NCI-H82 (cell line): ENCODE results near the gene ZNF888.
"Not testable (repeated sequence)": the region's sequence is repeated elsewhere in the genome, so short reads cannot be mapped to it uniquely, and the experiment has no call there.

Experiments used
- DNase-seq: peaks from one replicate; lab custom pipeline; 2025; lab: John Stamatoyannopoulos, UW

Gene ZNF888

DNA sequence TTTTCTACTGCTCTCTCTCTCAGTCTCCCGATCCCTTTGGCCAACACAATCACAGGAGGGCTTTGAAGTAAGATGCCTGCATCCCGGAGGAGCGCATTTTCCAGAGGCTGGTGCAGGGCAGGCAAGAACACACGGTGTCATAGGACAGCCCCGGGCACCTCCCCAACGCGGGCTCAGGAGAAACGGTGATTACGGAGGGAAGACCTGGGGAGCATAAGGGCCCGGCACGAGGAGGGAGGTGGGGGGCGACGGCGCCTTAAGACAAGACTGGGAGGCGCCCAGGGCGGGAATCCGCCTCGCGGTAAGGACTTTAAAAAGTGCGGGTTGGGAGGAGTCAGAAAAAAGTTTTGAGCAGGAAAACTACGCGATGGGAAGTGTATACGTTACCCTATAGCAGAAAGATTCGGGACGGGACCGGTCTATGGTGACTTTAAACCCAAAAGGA lies 18.7 kb upstream of the ZNF888 start:
- DNase-seq, result peak; percentile 51

DNA sequence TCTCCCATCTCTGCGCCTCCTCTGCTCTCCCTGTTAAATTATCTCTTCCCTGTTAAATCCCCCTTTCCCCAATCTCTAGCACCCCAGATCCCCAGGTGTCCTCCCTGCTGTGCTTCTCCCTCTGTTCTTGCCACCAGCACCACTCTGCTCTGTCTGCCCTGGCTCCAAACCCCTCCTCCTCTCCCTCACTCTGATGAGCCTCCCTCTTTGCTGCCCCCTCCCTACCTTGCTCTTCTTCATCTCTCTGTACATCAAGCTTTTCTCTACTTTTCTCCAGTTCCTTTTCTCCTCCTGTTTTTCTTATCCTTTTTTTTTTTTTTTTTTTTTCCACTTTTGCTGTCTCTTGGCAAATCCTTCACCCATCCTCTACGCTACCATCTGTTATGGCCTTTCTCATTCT lies 18.3 kb upstream of the ZNF888 start:
- peak; percentile 32 for DNase-seq

DNA sequence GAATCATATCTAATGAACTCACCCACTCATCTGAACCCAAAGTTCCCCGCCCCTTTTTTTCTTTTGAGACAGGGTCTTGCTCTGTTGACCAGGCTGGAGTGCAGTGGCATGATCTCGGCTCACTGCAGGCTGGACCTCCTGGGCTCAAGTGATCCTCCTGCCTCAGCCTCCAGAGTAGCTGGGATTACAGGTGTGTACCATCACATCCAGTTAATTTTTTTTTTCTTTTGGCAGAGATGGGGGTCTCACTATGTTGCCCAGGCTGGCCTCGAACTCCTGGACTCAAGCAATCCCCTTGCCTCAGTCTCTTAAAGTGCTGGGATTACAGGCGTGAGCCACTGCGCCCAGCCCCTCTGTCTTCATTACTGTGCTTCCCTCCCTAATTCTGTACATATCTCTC lies 17.7 kb upstream of the ZNF888 start:
- DNase-seq, result not testable (repeated sequence)

DNA sequence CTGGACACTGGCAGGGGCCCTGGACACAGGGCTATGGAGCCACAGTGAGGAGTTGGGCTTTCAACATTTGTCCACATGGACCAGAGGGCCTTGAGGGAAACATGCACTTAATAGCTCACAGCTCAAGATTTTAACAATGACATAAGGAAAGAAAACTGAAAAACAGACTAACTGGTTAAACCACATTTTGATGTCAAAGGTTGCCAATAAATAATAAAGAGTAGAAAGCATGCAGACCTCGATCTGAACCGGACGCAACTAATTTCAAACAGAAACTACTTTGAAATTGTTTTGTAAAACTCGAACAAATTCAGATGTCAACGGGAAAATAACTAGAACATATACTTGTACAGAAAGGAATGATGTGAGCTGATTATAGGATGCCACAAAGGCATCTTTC lies 15.5 kb upstream of the ZNF888 start:
- DNase-seq, result no peak

DNA sequence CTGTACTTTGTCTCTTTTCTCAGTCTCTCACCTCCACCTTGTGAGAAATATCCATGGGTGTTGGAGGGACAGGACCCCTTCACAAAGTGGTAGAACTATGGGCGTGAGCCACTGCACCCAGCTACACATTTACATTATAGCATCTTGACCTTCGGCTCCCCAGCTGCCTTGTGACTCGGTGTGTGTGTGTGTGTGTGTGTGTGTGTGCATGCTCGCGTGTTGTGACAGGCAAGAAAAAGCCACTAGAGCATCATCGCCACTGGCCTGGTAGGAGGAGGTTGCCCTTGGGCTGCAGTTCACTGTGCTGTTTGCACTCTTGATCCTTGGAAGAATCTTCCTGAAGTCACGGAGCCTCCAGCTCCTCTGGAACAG lies 13.7 kb upstream of the ZNF888 start:
- no peak for DNase-seq

DNA sequence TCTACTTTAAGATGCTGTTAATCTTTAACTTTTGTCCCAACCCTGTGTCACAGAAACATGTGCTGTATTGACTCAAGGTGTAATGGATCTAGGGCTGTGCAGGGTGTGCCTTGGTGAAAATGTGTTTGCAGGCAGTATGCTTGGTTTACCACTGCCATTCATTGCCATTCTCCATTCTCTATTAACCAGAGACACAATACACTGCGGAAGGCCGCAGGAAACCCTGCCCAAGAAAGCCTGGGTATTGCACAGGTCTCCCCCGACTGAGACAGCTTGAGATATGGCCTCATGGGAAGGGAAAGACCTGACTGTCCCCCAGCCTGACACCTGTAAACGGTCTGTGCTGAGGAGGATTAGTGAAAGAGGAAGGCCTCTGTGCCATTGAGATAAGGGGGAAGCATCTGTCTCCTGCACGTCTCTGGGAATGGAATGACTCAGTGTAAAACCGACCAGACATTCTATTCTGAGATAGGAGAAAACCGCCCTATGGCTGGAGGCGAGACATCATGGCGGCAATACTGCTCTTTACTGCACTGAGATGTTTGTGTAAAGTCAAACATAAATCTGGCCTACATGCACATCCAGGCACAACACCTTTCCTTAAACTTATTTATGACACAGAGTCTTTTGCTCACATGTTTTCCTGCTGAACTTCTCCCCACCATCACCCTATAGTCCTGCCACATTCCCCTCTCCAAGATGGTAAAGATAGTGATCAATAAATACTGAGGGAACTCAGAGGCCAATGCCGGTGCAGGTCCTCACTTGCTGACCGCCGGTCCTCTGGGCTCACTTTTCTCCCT lies 13.1 kb upstream of the ZNF888 start:
- DNase-seq, result peak; percentile 31

DNA sequence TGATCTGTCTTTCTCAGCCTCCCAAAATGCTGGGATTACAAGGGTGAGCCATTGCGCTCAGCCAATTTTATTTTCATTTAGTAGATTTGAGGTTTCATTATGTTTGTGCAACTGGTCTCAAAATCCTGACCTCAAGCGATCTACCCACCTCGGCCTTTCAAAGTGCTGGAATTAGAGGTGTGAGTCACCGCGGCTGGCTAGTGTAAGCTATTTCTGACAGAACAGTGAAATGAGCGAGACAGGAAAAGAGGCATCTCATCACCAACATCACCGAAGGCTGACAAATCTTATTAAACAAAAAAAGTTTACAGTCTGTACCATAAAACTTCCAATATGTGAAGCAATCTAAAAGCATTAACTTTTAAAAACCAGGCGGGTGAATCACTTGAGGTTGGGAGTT lies 12.2 kb upstream of the ZNF888 start:
- no peak for DNase-seq

DNA sequence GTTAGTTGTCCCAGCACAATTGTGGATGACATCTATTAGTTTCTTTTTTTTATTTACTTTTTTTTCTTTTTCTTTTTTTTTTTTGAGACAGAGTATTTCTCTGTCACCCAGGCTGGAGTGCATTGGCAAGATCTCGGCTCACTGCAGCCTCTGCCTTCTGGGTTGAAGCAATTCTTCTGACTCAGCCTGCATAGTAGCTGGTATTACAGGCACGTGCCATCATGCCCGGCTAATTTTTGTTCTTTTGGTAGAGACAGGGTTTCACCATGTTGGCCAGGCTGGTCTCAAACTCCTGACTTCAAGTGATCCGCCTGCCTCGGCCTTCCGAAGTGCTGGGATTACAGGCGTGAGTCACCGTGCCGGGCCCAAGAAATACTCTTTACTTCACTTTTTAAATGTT lies 1.4 kb upstream of the ZNF888 start:
- DNase-seq, result not testable (repeated sequence)

DNA sequence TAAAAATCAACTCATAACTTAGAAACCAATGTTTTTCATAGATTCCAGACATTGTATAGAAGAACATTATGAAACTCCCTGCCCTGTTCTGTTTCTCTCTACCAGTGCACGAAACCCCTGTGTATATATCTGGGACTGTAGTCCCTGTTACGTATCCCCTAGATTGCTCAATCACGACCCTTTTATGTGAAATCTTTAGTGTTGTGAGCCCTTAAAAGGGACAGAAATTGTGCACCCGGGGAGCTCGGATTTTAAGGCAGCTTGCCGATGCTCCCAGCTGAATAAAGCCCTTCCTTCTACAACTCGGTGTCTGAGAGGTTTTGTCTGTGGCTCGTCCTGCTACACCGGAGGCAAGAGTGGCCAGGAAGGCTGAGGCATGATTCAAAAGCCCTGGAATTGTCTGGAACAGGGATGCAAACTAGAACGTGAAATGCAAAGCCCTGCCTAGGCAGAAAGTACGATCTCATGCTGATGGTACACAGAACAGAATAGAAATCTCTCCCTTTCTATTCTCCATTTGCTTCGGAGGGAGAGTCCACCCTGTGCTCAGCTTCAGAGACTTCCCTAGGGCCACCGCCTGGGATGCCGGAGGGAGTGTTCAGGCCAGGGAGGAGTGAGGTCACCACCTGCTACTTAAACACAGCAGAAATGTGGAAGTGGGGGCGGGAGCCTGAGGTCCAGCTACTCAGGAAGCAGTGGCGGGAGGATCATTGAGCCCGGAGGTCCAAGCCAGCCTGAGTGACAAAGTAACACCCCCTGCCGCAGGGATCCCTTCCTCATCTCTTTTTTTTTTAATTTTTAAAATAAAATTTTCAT lies 758 bp upstream of the ZNF888 start:
- no peak for DNase-seq

DNA sequence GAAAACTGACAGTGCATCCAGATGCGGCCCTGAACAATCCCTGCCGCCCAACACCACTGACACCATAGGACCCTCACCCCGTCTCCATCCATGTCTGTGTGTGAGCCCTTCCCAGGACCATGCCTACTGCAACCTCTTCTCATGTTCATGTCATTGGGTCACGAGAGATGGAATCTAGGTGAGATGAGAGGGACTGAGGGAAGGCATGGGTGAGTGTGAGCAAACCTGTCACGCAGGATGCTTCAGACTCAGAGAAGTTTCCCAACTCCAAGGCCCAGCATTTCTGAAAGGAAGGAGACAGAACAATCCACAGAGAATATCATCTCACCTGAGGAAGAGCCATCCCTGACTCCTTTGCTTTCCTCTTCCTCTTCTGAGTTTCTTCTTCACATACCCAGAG lies 5.7 kb downstream of the ZNF888 start:
- DNase-seq, result no peak

DNA sequence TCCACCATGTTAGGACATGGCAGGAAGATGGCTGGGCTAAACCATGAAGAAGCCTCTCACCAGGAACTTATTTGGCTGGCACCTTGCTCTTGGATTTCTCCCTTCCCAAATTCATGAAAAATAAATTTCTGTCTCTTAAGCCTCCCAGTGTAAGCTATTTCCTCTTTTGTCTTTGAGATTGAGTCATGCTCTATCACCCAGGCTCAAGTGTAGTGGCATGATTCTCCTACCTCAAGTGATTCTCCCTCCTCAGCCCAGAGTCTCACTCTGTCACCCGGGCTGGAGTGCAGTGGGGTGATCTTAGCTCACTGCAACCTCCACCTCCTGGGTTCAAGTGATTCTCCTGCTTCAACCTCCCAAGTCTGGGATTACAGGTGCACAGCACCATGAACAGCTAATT lies 12.6 kb downstream of the ZNF888 start:
- no peak for DNase-seq

DNA sequence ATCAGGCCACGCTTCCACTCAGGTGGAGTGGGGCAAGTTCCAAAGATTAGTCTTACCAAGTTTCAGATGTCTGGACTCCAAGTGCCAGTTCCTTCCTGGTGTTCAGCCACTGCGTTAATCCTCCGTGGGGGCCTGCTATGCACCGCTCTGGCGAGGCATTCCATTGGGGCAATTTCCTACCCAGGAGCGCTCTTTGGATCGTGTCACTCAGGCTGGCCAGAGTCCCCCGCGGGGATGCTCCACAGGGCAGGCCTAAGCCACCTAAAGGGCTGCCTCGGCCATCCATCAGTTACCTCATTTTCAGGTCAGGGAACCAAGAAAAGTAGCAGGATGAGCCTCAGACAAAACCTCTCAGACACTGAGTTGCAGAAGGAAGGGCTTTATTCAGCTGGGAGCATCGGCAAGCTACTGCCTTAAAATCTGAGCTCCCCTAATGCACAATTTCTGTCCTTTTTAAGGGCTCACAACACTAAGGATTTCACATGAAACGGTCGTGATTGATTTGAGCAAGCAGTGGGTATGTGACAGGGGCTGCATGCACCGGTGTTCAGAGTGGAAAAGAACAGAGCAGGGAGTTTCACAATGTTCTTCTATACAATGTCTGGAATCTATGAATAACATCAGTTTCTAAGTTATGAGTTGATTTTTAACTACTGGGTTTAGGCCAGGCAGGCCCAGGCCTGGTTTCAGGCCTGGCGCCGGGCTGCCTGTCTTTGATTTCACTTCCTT lies 19.0 kb downstream of the ZNF888 start:
- not testable (repeated sequence) for DNase-seq

DNA sequence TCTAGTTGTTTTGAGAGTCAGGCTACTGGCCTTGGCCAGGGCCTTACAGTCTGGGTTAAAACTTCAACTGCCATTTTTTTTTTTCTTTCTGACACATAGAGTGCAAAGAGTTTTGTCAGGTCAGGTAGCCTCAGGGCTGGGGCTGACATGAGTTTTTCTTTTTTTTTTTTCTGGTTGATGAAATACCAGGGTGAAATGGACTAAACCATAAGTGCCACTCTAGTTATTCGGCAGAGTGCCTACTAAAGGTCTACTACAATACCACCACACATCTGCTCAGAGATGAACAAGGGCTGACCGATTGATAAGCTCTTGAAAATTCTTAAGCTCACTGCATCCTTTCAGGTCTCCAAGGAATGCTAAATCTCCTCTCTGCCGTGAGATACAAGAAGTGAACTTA lies 21.4 kb downstream of the ZNF888 start:
- no peak for DNase-seq

DNA sequence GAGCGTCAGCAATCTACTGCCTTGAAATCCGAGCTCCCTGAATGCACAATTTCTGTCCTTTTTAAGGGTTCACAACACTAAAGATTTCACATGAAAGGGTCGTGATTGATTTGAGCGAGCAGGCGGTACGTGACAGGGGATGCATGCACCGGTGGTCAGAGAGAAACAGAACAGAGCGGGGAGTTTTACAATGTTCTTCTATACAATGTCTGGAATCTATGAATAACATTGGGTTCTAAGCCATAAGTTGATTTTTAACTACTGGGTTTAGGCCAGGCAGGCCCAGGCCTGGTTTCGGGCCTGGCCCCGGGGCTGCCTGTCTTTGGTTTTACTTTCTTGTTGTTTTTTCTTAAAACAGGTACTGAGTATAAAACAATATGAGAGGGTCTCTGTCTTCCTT lies 24.6 kb downstream of the ZNF888 start:
- DNase-seq, result not testable (repeated sequence)

DNA sequence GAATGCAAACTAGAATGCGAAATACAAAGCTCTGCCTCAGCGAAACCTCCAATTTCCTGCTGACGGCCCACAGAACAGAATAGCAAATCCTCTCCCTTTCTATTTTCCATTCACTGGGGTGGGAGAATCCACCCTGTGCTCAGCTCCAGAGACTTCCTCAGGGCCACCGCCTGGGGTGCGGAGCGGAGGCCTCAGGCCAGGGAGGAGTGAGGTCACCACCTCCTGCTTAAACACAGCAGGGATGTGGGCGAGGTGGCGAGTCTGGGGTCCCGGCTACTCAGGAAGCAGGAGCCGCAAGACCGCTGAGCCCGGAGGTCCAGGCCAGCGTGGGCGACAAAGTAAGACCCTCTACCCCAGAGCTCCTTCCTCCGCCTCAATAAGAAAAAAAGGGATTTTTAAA lies 25.1 kb downstream of the ZNF888 start:
- DNase-seq, result no peak

DNA sequence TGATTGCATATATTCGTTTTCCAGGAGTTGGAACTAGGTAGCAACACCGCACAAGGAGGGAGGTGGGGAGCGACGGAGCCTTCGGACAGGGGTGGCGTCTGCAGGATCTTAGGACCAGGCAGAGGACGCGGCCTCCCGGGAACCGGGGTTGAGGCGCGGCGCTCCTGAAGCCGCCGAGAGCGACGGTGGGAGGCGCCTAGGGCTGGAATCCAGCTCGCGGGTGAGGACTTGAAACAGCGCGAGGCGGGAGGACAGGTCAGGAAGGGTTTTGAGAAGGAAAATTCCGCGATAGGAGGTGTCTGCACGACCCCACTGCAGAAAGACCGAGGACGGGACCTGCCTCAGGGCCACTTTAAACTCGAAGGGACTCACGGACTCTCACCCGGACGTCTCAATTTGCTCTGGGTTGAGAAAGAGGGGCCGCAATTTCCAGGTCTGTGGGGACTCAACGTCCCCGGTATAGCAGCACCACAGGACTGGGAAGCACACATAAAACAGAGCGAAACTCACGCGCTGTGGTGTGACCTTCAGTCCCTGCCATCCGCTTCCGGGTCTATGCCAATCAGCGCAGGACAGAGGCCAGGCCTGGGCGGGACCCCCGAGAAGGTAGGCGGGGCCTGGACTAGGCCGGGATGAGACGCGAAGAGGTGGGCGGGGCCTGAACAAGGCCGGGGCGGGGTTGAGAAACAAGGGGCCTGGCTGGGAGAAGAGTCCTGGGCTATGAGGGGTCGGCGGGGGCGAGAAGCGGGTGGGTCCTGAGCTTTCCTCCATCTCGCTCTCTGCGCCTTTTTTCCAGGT lies 25.9 kb downstream of the ZNF888 start, which contains the start of gene ZNF320:
ZNF320 (minus strand) TSS at position 498 of the 798 bp plus-strand sequence. CDS start 7,380 bp downstream, outside the sequence.
- peak; percentile 94 for DNase-seq

DNA sequence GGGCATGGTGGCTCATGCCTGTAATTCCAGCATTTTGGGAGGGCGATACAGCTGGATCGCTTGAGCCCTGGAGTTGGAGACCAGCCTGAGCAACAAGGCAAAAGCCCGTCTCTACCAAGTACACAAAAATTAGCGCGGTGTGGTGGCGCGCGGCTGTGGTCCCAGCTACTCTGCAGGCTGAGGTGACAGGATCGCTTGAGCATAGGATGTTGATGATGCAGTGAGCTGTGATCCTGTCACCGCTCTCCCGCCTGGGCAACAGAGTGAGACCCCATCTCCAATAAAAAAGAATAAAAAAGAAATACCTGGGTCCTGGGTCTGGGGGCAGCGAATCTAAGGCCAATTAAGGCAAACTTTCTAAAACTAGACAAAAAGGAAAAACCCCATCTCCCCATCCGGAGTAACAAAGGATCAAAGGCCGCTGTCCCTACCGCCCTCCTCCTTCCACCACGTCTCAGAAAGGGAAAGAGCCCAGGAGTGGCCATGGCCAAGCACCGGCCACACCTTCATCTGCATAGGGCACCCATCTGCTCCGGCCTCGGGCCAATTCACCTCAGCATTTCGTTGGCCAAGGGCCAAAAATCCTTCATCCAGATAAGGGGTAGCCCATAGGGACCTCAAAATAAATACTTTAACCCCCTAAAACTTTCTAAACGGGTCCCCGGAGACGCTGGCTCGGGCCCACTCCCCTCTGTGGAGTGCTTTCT lies 26.6 kb downstream of the ZNF888 start:
- DNase-seq, result peak; percentile 34

DNA sequence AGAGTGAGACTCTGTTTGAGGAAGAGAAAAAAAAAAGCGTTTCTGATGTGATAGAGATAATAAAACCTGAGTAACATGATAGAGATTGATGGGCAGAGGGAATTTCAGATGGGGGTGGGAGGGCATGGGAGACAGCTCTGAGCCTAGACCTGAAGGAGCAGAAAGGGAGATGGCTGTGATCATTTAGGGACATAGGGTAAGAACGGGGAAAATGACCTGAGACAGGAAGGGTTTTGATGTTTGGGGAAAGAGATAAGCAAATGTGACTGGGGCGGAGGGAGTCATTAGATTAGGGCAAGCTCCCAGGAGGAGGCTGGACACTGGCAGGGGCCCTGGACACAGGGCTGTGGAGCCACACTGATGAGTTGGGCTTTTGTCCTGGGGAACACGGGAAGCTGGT lies 31.9 kb downstream of the ZNF888 start:
- DNase-seq, result no peak

DNA sequence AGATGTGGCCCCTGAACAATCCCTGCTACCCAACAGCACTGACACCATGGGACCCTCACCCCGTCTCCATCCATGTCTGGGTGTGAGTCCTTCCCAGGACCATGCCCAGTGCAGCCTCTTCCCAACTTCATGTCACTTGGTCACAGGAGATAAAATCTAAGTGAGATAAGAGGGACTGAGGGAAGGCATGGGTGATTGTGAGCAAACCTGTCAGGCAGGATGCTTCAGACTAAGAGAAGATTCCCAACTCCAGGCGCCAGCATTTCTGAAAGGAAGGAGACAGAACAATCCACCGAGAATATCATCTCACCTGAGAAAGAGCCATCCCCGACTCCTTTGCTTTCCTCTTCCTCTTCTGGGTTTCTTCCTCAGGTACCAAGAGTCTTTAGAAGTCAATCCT lies 33.3 kb downstream of the ZNF888 start:
- DNase-seq, result no peak

DNA sequence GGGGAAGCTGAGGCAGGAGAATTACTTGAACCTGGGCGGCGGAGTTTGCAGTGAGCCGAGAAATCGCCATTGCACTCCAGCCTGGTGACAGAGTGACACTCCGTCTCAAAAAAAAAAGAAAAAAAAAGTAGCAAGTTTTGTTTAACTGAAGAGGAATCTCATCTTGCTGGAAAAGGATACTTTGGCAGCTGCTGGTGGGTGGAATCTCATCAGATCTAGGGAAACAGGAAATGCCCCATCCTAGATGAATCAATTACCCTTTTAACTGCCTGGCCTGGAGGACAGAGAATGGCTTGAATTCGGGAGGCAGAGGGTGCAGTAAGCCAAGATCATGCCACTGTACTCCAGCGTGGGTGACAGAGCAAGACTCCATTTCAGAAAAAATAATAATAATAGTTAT lies 34.2 kb downstream of the ZNF888 start:
- no peak for DNase-seq

DNA sequence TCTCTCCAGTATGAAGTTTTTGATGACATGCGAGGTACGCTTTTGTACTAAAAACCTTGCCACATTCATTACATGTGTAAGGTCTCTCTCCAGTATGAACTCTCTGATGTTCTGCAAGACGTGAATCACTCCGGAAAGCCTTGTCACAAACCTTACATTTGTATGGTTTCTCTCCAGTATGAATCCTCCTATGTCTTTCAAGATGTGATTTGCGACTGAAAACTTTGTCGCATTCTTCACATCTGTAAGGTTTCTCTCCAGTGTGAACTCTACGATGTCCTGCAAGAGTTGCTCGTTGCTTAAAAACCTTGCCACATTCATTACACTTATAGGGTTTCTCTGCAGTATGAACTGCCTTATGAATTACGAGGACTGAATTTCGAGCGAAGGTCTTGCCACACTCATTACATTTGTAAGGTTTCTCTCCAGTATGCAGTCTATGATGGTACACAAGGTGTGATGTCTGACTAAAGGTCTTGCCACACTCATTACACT lies 42.3 kb downstream of the ZNF888 start:
- no peak for DNase-seq
